Aorta (tissue), 5 donors: ENCODE data around the gene EPB41L4A. TPM values are rescaled to one million over a fixed set of nuclear protein-coding genes. Genes with fewer than 3 reads are reported as not detected.

Source experiments
- ATAC-seq: fragments of 200-7000 bp; cut with Tn5 transposase; one replicate; pipeline ENCODE4 v1.9.1; 2022; ENCODE audit warnings: moderate library complexity; ENCODE audit not compliant: low FRiP score
- DNase-seq, 2 donors: peaks; one replicate each; pipeline ENCODE4 v3.0.0-alpha.2; 2020
- H3K27ac ChIP-seq, 2 donors: one replicate each; pipeline ENCODE4 v1.5.1; 2013; ENCODE audit warnings: low read length in 2 of 2, mild to moderate bottlenecking in 2 of 2, moderate library complexity in 2 of 2, control low read depth in 1 of 2, inconsistent platforms in 1 of 2, low read depth in 1 of 2
- H3K27me3 ChIP-seq, 2 donors: one replicate each; pipeline ENCODE4 v1.6.1; 2013; ENCODE audit warnings: control low read depth in 1 of 2, low read length in 1 of 2, mild to moderate bottlenecking in 1 of 2, moderate library complexity in 1 of 2; ENCODE audit not compliant: insufficient read depth in 2 of 2, control insufficient read depth in 1 of 2
- H3K36me3 ChIP-seq, 2 donors: one replicate each; pipeline ENCODE4 v1.6.1; 2013; ENCODE audit warnings: control low read depth in 1 of 2, low read length in 1 of 2, mild to moderate bottlenecking in 1 of 2; ENCODE audit not compliant: insufficient read depth in 2 of 2, control insufficient read depth in 1 of 2
- H3K4me1 ChIP-seq, 2 donors: one replicate each; pipeline ENCODE4 v1.6.1; 2013; ENCODE audit warnings: low read length in 2 of 2, control low read depth in 1 of 2, mild to moderate bottlenecking in 1 of 2, moderate library complexity in 1 of 2; ENCODE audit not compliant: insufficient read depth in 2 of 2, control insufficient read depth in 1 of 2
- H3K4me3 ChIP-seq, 2 donors: one replicate each; pipeline ENCODE4 v1.5.1; 2013; ENCODE audit warnings: low read length in 2 of 2, control low read depth in 1 of 2, mild to moderate bottlenecking in 1 of 2
- H3K9me3 ChIP-seq: one replicate; pipeline ENCODE4 v1.6.1; 2013; ENCODE audit warnings: mild to moderate bottlenecking, low read length; ENCODE audit not compliant: control insufficient read depth
- WGBS, 2 donors: extraction: QIAGEN DNeasy Blood & Tissue Kit; methylation state at CpG; one replicate each; pipeline ENCODE4 v1.1.7; 2013; 5-methylcytosine and 5-hydroxymethylcytosine counted together
- intact Hi-C, 2 donors: fragments of 100-400 bp; cut with DNase I; formaldehyde crosslinking; loops; one replicate each; pipeline versions ENCODE4 v1.14.2 to v1.15.0; 2022
- polyA plus RNA-seq, 2 donors: library from polyadenylated mRNA; stranded (reverse); fragments of 200-250 nt; gene quantifications; one replicate each; pipeline ENCODE4 v1.2.3, GENCODE V29; 2013
- total RNA-seq, 2 donors: library from RNA; stranded (reverse); fragmentation: NEBNext Ultra II Directional; extraction: Animal tissue kit (Norgen Biotek cat#: 25700); gene quantifications; one replicate each; pipeline ENCODE4 v1.2.1, GENCODE V29; 2021
- donor health status: healthy with polysubstance abuse.
- donor health status: Bipolar disorder and iron deficiency.
- donor health status: DM: no; HTN: no; CAD: no.
- donor health status: DM: no; HTN: no; CAD: no.
- donor health status: DM: yes; HTN: yes; CAD: no.

Gene EPB41L4A
- total and polyA plus RNA-seq, 4 donors: 4.4 to 39.3 (median 22.4) TPM

DNA sequence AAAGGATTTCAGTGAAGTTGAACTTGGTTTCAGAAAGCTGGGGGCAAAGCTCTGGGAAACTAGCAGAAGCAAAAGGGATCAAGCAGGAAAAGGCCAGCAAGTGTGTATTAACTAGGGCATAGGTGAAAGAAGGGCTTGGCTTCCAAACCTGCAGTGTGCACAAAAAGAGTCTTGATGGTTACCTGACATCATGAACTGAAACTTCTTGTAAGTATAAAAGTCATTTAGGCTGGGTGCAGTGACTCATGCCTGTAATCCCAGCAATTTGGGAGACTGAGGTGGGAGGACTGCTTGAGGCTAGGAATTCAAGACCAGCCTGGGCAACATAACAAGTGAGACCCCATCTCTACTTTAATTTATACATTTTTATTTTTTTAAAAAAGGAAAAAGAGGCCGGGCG is 216.4 kb downstream of the EPB41L4A start:
- no peak overlapping the region for H3K27ac ChIP-seq
- no peaks in the 10 kb centered on the region for H3K4me1 ChIP-seq
- intact Hi-C loops: no loop called here
- ATAC-seq (no peak), DNase-seq (no peak)
- no peaks in the 10 kb centered on the region for H3K9me3 ChIP-seq
- peaks cover 0 to 3% of the 10 kb centered on the region in 2 donors for H3K36me3 ChIP-seq
- WGBS, 2 donors: 96 to 100% methylated on average over 2 of the region's 2 CpGs
- H3K4me3 ChIP-seq: no peak overlapping the region
- no peaks in the 10 kb centered on the region for H3K27me3 ChIP-seq

DNA sequence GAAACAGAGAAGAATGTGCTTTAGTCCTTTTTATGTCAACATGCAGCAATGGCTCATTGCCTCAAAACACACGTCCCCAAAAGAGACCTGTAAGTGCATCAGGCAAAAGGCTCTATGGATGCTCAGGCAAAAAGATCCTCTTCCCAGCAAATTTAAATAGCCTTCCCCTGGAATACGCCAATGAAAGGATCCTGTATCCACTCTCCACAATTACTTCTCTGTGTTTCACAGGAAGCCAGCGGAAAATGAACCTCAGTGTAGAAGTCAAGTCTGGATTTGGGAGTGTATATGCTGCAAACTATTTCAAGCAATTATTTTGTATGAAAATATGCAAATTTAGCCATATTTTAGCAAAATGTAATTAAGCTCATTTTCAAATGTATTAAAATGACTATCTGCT is 217.9 kb downstream of the EPB41L4A start:
- Histone ChIP-seq H3K36me3 (peaks cover 0 to 3% of the 10 kb centered on the region in 2 donors), H3K4me3 (no peak overlapping the region), H3K9me3 (no peaks in the 10 kb centered on the region), H3K27me3 (no peaks in the 10 kb centered on the region), H3K27ac (no peak overlapping the region), H3K4me1 (no peaks in the 10 kb centered on the region)
- DNase-seq (no peak), ATAC-seq (no peak)
- intact Hi-C loops: no loop called here
- WGBS, 2 donors: 93 to 97% methylated on average over 3 of the region's 3 CpGs

DNA sequence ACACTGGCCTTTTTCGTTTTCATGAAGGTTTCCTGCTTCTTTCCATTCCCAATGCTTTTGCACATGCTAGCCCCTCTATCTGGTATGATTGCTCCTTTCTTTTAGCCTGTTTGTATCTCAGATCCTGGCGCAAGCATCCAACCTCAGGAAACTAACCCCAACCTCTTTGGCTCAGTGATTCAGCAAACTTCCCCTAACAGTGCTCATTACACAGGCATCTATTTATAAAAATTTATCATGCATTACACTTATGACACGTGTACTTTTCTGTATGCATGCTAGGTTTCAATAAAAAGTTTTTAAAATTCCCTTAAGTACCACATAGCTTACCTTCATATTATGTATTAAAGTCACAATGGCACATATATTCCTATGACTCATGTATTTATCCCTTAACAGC is 218.9 kb downstream of the EPB41L4A start:
- Histone ChIP-seq H3K27ac (no peak overlapping the region), H3K27me3 (no peaks in the 10 kb centered on the region), H3K4me1 (no peaks in the 10 kb centered on the region), H3K36me3 (peaks cover 0 to 3% of the 10 kb centered on the region in 2 donors), H3K9me3 (no peaks in the 10 kb centered on the region), H3K4me3 (no peak overlapping the region)
- ATAC-seq (no peak), DNase-seq (no peak)
- whole genome bisulfite sequencing, 2 donors: 78 to 85% methylated on average over 3 of the region's 3 CpGs
- intact Hi-C loops: no loop called here

DNA sequence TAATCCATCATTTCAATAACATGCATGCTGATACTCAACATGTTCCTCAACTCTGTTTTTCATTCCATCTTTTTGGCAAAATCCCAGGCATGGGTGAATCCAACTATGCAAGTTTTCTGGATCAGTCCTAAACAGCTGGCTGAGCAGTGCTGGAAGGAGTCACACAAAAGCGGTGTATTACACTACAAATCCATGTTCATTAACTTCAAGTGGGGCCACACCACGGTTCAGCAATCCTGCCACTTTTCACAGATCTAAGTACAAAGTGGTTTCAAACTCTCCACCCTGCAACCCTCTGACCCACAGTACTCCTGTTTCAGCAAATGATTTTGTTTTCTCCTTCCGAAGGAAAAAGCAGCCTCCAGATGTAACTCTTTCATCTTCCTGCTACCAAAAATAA is 222.5 kb downstream of the EPB41L4A start:
- no peak overlapping the region for H3K4me3 ChIP-seq
- DNase-seq: no peak
- WGBS, 2 donors: 86 to 90% methylated on average over 3 of the region's 3 CpGs
- no peaks in the 10 kb centered on the region for H3K4me1 ChIP-seq
- H3K27me3 ChIP-seq: no peaks in the 10 kb centered on the region
- ATAC-seq: no peak
- H3K9me3 ChIP-seq: no peaks in the 10 kb centered on the region
- intact Hi-C loops: no loop called here
- H3K36me3 ChIP-seq: peaks cover 0 to 3% of the 10 kb centered on the region in 2 donors
- H3K27ac ChIP-seq: no peak overlapping the region

DNA sequence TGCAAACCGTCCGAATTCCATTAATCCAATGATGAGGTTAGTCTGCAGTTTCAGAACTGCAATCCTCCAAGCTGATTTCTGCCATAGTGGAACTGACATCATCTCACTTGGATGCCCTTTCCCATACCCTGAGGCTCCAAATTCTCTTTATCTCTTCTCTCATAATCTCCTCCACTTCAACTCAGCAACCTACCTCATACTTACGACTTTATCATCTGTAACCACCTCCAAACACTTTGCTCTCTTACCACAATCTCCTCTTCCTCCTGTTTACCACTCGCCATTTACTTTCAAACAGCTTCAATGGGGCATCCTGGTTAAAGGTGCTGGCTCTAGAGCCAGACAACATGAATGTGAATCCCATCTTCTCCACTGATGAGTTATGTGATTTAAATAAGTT is 223.2 kb downstream of the EPB41L4A start:
- DNase-seq (no peak), ATAC-seq (no peak)
- Histone ChIP-seq H3K4me1 (no peaks in the 10 kb centered on the region), H3K27ac (no peak overlapping the region), H3K9me3 (no peaks in the 10 kb centered on the region), H3K4me3 (no peak overlapping the region), H3K36me3 (peaks cover 0 to under 1% of the 10 kb centered on the region in 2 donors), H3K27me3 (no peaks in the 10 kb centered on the region)
- intact Hi-C loops: no loop called here
- WGBS, 2 donors: 91 to 92% methylated on average over 4 of the region's 4 CpGs

DNA sequence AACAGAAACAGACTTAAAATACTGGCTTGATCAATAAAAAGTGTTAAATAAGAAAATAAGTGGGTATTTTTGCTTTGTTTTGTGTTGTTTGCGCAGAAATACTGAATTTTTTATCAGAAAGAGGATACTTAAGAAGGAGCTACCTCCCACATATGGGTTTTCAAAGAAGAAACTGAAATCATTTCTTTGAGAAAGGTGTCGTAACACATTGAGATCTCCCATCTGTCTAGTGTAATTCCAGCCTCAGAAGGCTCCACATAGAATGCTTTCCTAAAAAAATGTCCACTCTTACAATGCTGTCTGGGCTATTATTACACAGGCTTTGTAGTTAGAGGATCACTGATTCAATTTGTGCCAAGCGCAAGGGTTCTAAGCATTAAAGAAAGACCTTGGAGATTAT is 226.2 kb downstream of the EPB41L4A start:
- Histone ChIP-seq H3K27ac (no peak overlapping the region), H3K9me3 (no peaks in the 10 kb centered on the region), H3K27me3 (no peaks in the 10 kb centered on the region), H3K36me3 (no peaks in the 10 kb centered on the region), H3K4me1 (no peaks in the 10 kb centered on the region), H3K4me3 (no peak overlapping the region)
- ATAC-seq (no peak), DNase-seq (no peak)
- intact Hi-C loops: no loop called here
- WGBS, 2 donors: 99% methylated on average over 3 of the region's 3 CpGs

DNA sequence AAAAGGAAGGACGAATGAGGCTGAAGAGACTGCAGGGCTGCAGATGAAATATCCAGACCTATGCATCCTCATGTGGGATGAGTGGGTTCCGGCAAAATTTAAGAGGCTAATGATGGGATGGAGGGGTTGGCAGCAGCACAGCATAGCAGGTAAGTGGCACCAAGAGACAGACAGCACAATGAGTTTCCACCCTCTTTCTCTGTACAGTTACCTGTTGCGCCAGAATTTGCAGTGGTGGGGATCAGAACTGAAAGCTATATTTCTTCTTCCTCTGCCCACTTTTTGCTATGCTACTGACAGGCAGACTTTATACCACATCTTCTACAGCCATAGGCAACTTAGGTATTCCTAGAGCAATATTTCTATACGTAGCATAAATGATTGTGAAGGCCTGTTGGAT is 227.0 kb downstream of the EPB41L4A start:
- Histone ChIP-seq H3K27me3 (no peaks in the 10 kb centered on the region), H3K4me1 (no peaks in the 10 kb centered on the region), H3K9me3 (no peaks in the 10 kb centered on the region), H3K27ac (no peak overlapping the region), H3K36me3 (no peaks in the 10 kb centered on the region), H3K4me3 (no peak overlapping the region)
- DNase-seq: no peak
- no peak for ATAC-seq
- WGBS, 2 donors: 92 to 94% methylated on average over 4 of the region's 4 CpGs
- intact Hi-C loops: no loop called here

DNA sequence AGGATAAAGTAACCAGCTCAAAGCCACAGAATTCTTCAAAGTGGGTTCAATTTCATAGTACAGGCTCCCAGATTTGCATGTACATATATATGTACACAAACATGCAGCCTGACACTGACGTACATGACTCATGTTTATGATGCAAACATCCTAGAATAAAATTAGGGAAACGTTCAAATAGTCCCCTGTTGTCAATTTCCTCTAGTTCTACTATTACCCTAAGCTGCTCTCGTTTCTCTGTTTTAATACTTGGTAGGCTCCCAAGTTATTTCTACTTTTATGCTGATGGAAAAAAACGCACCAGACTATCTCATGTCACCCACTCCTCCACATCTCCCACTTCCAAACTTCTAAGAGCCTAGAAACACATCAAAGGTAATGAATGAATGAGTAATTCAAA is 229.7 kb downstream of the EPB41L4A start:
- Histone ChIP-seq H3K27me3 (no peaks in the 10 kb centered on the region), H3K36me3 (no peaks in the 10 kb centered on the region), H3K9me3 (no peaks in the 10 kb centered on the region), H3K4me3 (no peak overlapping the region), H3K27ac (no peak overlapping the region), H3K4me1 (no peaks in the 10 kb centered on the region)
- intact Hi-C loops: no loop called here
- no peak for ATAC-seq
- WGBS, 2 donors: 81 to 82% methylated on average over 4 of the region's 4 CpGs
- DNase-seq: no peak

DNA sequence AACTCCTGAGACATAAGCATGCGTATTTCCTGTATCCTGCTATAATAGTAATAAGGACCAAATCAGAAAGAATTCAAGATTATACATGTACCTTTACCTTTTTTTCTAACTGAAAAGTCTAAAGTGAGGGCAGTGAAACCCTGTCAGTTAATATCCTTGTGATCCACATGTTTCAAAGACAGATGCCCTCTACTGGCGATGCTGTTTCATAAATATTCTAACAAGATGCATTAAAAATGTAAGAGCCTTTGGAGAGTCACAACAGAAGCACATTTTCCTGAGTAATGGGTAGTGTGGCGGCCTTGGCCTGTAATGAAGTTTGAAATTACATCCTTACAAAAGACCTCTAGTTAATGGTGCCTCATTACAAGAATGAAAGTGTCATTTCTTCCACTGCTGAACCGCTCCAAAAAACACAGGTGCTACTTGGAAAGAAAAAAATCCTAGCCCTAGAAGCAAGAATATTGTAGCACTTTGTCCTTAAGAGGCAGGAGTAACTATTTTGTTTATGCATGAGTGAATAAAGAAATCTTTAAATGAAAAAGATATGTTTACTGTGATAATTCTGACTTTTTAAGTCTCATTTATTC is 232.6 kb downstream of the EPB41L4A start:
- 75% methylated on average over 4 of the region's 4 CpGs for WGBS, 2 donors
- H3K27me3 ChIP-seq: no peaks in the 10 kb centered on the region
- no peaks in the 10 kb centered on the region for H3K9me3 ChIP-seq
- DNase-seq (no peak), ATAC-seq (no peak)
- intact Hi-C loops: no loop called here
- H3K4me3 ChIP-seq: no peak overlapping the region
- no peak overlapping the region for H3K27ac ChIP-seq
- no peaks in the 10 kb centered on the region for H3K4me1 ChIP-seq
- H3K36me3 ChIP-seq: peaks cover 0 to 2% of the 10 kb centered on the region in 2 donors
